Psoas muscle (tissue), 8 donors: Measurements from ENCODE around the gene CABLES2. TPM values are rescaled to one million over a fixed set of nuclear protein-coding genes. Genes with fewer than 3 reads are reported as not detected.

Experiments
- ATAC-seq, 4 donors: fragments of 200-7000 bp; cut with Tn5 transposase; one replicate each; pipeline ENCODE4 v1.9.1; 2020; ENCODE audit warnings: moderate library complexity in 3 of 4, mild to moderate bottlenecking in 2 of 4
- DNase-seq, 2 donors: peaks; one replicate each; pipeline ENCODE4 v3.0.0-alpha.2; 2020
- H3K27ac ChIP-seq: fragments of 200-600 bp; one replicate; pipeline ENCODE4 v1.8.0; 2022
- H3K27me3 ChIP-seq, 3 donors: fragments of 200-600 bp in 1 of 3; one replicate each; pipeline versions ENCODE4 v1.6.1 to v1.8.0; 2013 to 2022; ENCODE audit warnings: low read length in 2 of 3, mild to moderate bottlenecking in 2 of 3, moderate library complexity in 1 of 3; ENCODE audit not compliant: insufficient read depth in 3 of 3
- H3K36me3 ChIP-seq, 2 donors: fragments of 200-600 bp in 1 of 2; one replicate each; pipeline versions ENCODE4 v1.6.1 to v1.8.0; 2013 to 2022; ENCODE audit warnings: low read depth in 1 of 2, mild to moderate bottlenecking in 1 of 2, moderate library complexity in 1 of 2; ENCODE audit not compliant: insufficient read depth in 1 of 2
- H3K4me1 ChIP-seq: fragments of 200-600 bp; one replicate; pipeline ENCODE4 v1.8.0; 2022
- H3K4me3 ChIP-seq: fragments of 200-600 bp; one replicate; pipeline ENCODE4 v1.8.0; 2022; ENCODE audit warnings: mild to moderate bottlenecking
- H3K9me3 ChIP-seq: fragments of 200-600 bp; one replicate; pipeline ENCODE4 v1.8.0; 2022
- WGBS, 3 donors: extraction: QIAGEN DNeasy Blood & Tissue Kit; methylation state at CpG; one replicate each; pipeline versions ENCODE4 v1.1.6 to v1.1.7; 2013; 5-methylcytosine and 5-hydroxymethylcytosine counted together
- intact Hi-C, 2 donors: fragments of 100-400 bp; cut with DNase I; formaldehyde crosslinking; loops; one replicate each; pipeline versions ENCODE4 v1.11.0 to v1.14.2; 2022
- polyA plus RNA-seq, 3 donors: library from polyadenylated mRNA; stranded (reverse); fragments of 200-250 nt; gene quantifications; one replicate each; pipeline ENCODE4 v1.2.3, GENCODE V29; 2013
- total RNA-seq, 4 donors: library from RNA; stranded (reverse); fragmentation: NEBNext Ultra II Directional in 2 of 4; extraction: Animal tissue kit (Norgen Biotek cat#: 25700) in 2 of 4; gene quantifications; one replicate each; pipeline versions ENCODE4 v1.2.1 to v1.2.4, GENCODE V29; 2021 to 2023
- TF ChIP-seq, protein P1 (sequence below): fragments of 200-600 bp; IDR thresholded peaks from one replicate; pipeline ENCODE4 v1.8.0; 2022; ENCODE audit warnings: antibody characterized with exemption
- donor health status: healthy with polysubstance abuse.
- donor health status: DM: no; HTN: no; CAD: no; lungs with moderate emphysema.
- donor health status: Bipolar disorder and iron deficiency.
- donor health status: healthy.
- donor health status: DM: yes; HTN: yes; CAD: no.
- donor health status: DM: no; HTN: no; CAD: no.
- donor health status: DM: no; HTN: no; CAD: no.
- donor health status: DM: yes; HTN: yes; CAD: no.

The CABLES2 gene
- total and polyA plus RNA-seq, 7 donors, result 2.4 to 4.3 (median 3.8) TPM

DNA sequence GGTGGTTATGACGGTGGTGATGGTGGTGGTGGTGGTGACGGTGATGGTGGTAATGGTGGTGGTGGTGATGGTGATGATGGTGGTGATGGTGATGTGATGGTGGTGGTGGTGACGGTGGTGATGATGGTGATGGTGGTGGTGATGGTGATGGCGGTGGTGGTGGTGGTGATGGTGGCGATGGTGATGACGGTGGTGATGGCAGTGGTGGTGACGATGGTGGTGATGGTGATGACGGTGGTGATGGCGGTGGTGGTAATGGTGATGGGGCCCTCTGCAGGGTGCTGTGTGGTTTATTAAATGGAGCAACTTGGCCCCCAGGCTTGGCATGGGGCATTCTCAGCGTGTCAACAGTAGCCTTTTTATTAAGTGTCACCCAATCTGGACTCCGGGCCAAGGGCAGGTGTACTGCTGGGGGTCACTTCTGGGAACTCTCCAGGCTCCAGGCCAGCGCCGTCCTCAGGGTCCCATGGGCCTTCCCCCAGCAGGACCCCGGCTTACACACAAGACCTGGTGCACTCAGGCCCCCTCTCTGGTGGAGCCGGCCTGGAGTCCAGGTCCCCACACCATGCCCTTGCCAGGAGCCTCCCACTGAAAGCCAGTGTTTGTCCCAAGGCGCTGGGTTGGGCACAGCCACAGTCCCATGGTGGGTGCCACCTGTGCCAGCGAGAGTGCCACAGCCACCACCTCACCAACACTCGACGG lies 8.8 kb downstream of the CABLES2 start:
- intact Hi-C loops, result no loop called here
- no peak for ATAC-seq
- Histone ChIP-seq H3K27me3 (no peaks in the 10 kb centered on the region), H3K9me3 (no peaks in the 10 kb centered on the region), H3K4me1 (no peaks in the 10 kb centered on the region), H3K4me3 (no peak overlapping the region), H3K36me3 (peaks cover 0 to 20% of the 10 kb centered on the region in 2 donors), H3K27ac (no peak overlapping the region)
- TF ChIP-seq, protein P1, sequence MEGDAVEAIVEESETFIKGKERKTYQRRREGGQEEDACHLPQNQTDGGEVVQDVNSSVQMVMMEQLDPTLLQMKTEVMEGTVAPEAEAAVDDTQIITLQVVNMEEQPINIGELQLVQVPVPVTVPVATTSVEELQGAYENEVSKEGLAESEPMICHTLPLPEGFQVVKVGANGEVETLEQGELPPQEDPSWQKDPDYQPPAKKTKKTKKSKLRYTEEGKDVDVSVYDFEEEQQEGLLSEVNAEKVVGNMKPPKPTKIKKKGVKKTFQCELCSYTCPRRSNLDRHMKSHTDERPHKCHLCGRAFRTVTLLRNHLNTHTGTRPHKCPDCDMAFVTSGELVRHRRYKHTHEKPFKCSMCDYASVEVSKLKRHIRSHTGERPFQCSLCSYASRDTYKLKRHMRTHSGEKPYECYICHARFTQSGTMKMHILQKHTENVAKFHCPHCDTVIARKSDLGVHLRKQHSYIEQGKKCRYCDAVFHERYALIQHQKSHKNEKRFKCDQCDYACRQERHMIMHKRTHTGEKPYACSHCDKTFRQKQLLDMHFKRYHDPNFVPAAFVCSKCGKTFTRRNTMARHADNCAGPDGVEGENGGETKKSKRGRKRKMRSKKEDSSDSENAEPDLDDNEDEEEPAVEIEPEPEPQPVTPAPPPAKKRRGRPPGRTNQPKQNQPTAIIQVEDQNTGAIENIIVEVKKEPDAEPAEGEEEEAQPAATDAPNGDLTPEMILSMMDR, result no peak
- DNase-seq, result no peak
- WGBS, 3 donors, result 94 to 96% (median 94%) methylated on average over 17 to 19 of the region's 19 CpGs

DNA sequence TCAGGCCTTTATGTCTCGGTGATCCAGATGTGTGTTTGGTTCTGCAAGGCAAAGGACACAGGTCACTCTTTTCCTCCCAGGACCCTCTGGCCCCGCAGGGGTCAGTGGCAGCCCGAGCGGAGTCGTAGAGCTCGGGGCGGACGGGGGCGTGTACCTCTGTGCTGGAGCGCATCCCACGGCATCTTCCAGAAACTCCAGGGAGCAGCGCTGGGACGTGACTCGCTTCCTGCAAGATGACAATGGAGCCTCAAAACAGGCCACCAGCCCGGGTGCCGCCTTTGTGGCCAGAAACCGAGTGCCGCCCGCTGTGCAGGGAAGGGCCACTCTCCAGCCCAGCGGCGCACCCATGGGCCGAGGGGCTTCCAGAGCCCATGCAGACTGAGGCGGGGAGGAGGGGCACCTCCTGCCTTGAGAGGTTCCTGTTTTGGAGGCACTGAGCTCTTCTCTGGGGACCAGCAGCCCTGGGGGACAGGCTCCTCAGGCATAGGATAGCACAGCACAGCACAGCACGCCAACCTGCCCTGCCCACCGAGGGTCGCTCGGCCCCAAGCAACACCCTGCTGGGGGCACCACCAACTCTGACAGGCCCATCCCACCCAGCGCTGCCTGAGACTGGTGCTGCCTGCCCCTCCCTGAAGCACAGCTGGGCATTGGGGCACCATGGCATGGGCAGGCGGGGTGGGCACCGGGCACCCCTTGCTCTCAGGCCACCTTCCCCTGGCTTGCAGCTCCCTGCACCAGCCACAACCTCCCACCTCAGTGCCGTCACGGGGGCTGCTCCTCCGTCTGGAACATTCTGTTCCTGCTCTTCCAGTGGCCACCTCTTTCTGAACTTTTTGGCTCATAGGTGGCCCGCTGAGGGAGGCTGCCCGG lies 10.5 kb downstream of the CABLES2 start:
- TF ChIP-seq, protein P1, result no peak
- no peaks in the 10 kb centered on the region for H3K4me1 ChIP-seq
- no peaks in the 10 kb centered on the region for H3K27me3 ChIP-seq
- DNase-seq (no peak), ATAC-seq (no peak)
- H3K9me3 ChIP-seq, result no peaks in the 10 kb centered on the region
- H3K4me3 ChIP-seq, result no peak overlapping the region
- intact Hi-C loops, result no loop called here
- H3K36me3 ChIP-seq, result peaks cover 0 to 30% of the 10 kb centered on the region in 2 donors
- H3K27ac ChIP-seq, result no peak overlapping the region
- WGBS, 3 donors, result 83 to 85% (median 84%) methylated on average over 34 to 35 of the region's 35 CpGs

DNA sequence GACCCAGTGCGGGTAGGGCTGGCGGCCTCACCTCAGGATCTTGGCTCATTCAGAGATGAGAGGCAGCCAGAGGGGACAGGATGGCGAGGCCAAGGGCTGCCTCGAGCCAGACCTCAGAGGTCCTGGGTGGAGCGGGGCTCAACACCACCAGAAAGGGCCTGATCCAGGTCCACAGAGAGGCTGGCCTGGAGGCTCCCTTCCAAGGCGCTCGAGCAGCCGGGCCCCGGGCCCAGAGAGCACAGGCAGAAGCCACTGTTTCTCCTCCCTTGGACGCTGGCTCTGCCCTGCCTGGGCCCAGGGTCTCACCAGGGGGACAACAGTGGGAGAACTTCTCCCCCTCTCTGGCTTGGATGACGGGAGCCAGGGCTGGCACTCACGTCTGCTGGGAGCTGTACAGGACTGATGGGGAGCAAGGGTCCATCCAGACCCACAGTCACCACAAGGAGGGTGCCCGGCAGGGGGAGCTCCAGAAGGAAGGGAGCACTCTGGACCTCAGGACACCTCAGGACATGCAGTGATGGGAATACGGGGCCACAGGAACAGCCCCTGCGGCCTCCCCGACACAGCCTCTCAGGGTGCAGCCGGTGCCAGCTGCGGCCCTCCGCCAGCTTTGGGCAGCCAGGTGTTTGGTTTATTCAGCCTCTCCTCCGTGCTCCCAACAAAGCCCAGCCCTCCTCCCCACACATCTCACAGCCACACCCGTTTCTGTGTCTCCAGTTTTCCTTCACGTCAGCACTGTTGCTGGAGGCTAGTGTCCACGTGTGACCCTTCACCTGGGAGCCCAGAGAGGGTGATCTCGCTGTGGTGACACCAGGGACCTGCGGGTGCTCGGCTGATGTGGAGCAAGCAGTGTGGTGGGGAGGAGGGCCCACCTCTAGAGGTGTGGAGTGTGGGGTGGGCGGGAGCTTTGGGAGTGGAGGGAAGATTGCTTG lies 11.5 kb downstream of the CABLES2 start:
- peaks cover 0 to 40% of the 10 kb centered on the region in 2 donors for H3K36me3 ChIP-seq
- DNase-seq (no peak), ATAC-seq (no peak)
- no peak overlapping the region for H3K27ac ChIP-seq
- H3K27me3 ChIP-seq, result no peaks in the 10 kb centered on the region
- no peaks in the 10 kb centered on the region for H3K4me1 ChIP-seq
- TF ChIP-seq, protein P1, result no peak
- intact Hi-C loops, result no loop called here
- WGBS, 3 donors, result 86 to 90% (median 90%) methylated on average over 23 to 27 of the region's 27 CpGs
- H3K4me3 ChIP-seq, result no peak overlapping the region
- no peaks in the 10 kb centered on the region for H3K9me3 ChIP-seq

DNA sequence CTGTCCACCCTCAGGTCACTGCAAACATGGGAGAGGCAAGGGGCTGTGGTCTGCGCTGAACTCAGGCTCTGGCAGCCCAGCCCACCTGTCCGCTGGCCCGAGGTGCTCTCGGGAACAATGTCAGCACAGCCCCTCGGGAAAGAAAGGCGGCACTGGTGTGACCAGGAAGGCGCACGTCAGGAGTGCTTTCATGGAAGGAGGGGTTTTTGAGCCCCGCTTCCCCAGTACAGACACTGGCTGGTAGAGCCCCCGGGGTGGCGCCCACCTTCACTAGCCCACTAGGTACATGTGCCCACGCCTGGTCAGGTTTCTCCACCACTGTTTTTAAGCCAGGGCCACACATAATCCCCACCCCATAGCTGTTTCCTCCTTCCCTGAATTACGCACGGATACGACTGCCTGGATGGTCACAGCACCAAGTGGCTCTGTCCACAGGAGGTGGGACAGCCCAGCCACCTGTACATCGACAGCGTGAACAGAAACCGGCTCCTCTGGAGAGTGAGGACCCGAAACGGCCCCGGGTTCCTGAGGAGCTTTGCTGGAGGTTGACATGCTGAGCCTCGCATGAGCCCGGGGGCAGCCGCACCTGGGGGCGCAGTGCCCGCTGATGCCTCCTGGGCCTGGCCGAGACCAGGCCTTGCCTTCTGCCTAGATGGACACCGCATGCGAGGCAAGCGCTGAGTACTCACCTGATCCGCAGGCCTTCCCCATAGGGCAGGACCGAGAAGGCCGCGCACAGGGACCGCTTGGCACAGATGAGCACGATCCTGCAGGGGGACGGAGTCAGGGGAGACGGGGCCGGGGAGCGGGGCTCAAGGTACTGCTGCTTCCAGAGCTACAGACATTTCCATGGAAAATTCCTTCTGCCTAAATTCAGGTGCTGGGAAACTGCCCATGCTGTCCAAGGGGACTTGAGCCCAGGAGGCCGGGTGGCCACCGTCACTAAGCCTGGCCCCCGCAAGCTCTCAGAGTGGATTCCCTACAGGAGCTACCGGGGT lies 12.5 kb downstream of the CABLES2 start:
- intact Hi-C loops, result no loop called here
- H3K4me3 ChIP-seq, result no peak overlapping the region
- peaks cover 0 to 50% of the 10 kb centered on the region in 2 donors for H3K36me3 ChIP-seq
- TF ChIP-seq, protein P1, result no peak
- ATAC-seq (no peak), DNase-seq (no peak)
- H3K9me3 ChIP-seq, result no peaks in the 10 kb centered on the region
- 92 to 95% (median 93%) methylated on average over 44 of the region's 44 CpGs for WGBS, 3 donors
- H3K4me1 ChIP-seq, result no peaks in the 10 kb centered on the region
- H3K27ac ChIP-seq, result no peak overlapping the region
- H3K27me3 ChIP-seq, result no peaks in the 10 kb centered on the region
